Measurements from ENCODE around the gene ARHGAP15.

The ARHGAP15 gene

GRCh38 chr2:143371616-143372015, 242.4 kb downstream of the ARHGAP15 start:
- TF ChIP-seq FOXM1 (IDR thresholded peaks at IDR 0.05; ENCODE audit: borderline replicate concordance, low read depth) (no peak), YY1 (IDR thresholded peaks at IDR 0.05; ENCODE audit: low read depth) (no peak), TEAD4 (IDR thresholded peaks at IDR 0.05) (no peak), CREB1 (IDR thresholded peaks at IDR 0.05; ENCODE audit: low read depth) (no peak), EGR1 (IDR thresholded peaks at IDR 0.05) (no peak), REST (IDR thresholded peaks at IDR 0.05; ENCODE audit: low read depth) (no peak), TCF12 (IDR thresholded peaks at IDR 0.05; ENCODE audit: low read depth) (no peak), USF1 (IDR thresholded peaks at IDR 0.05) (no peak), ZBTB7A (IDR thresholded peaks at IDR 0.05; ENCODE audit: low read depth) (no peak), MAX (IDR thresholded peaks at IDR 0.05) (no peak), NFIC (IDR thresholded peaks at IDR 0.05) (no peak), CEBPB (IDR thresholded peaks at IDR 0.05) (no peak), TAF1 (IDR thresholded peaks at IDR 0.05; ENCODE audit: low read depth) (no peak), RAD21 (IDR thresholded peaks at IDR 0.05; ENCODE audit: low read depth) (no peak), EP300 (IDR thresholded peaks at IDR 0.05; ENCODE audit: borderline replicate concordance) (no peak)

- no peak for TF ChIP-seq ZBTB7A (IDR thresholded peaks at IDR 0.05; ENCODE audit: low read depth)
- no peak for TF ChIP-seq TAF1 (IDR thresholded peaks at IDR 0.05; ENCODE audit: low read depth)
- no peak for TF ChIP-seq YY1 (IDR thresholded peaks at IDR 0.05; ENCODE audit: low read depth)
- no peak for TF ChIP-seq USF1 (IDR thresholded peaks at IDR 0.05)
- TF ChIP-seq NFIC (IDR thresholded peaks at IDR 0.05), result no peak
- TF ChIP-seq MAX (IDR thresholded peaks at IDR 0.05), result no peak
- no peak for TF ChIP-seq FOXM1 (IDR thresholded peaks at IDR 0.05; ENCODE audit: borderline replicate concordance, low read depth)
- TF ChIP-seq TEAD4 (IDR thresholded peaks at IDR 0.05), result no peak
- TF ChIP-seq REST (IDR thresholded peaks at IDR 0.05; ENCODE audit: low read depth), result no peak
- TF ChIP-seq CEBPB (IDR thresholded peaks at IDR 0.05), result no peak
- no peak for TF ChIP-seq TCF12 (IDR thresholded peaks at IDR 0.05; ENCODE audit: low read depth)
- no peak for TF ChIP-seq EGR1 (IDR thresholded peaks at IDR 0.05)
- TF ChIP-seq CREB1 (IDR thresholded peaks at IDR 0.05; ENCODE audit: low read depth), result no peak
These were observed 246.2 kb downstream of the ARHGAP15 start for GRCh38 chr2:143375384-143375880.

- TF ChIP-seq TCF12 (IDR thresholded peaks at IDR 0.05; ENCODE audit: low read depth) (no peak), CEBPB (IDR thresholded peaks at IDR 0.05) (no peak), TEAD4 (IDR thresholded peaks at IDR 0.05) (no peak), MAX (IDR thresholded peaks at IDR 0.05) (no peak), RAD21 (IDR thresholded peaks at IDR 0.05; ENCODE audit: low read depth) (no peak), FOXM1 (IDR thresholded peaks at IDR 0.05; ENCODE audit: borderline replicate concordance, low read depth) (no peak), USF1 (IDR thresholded peaks at IDR 0.05) (no peak), TAF1 (IDR thresholded peaks at IDR 0.05; ENCODE audit: low read depth) (no peak), NFIC (IDR thresholded peaks at IDR 0.05) (no peak)
These were observed 249.8 kb downstream of the ARHGAP15 start for GRCh38 chr2:143378996-143379395.

- no peak for TF ChIP-seq MAX (IDR thresholded peaks at IDR 0.05)
- no peak for TF ChIP-seq NFIC (IDR thresholded peaks at IDR 0.05)
- no peak for TF ChIP-seq EGR1 (IDR thresholded peaks at IDR 0.05)
- TF ChIP-seq CEBPB (IDR thresholded peaks at IDR 0.05), result no peak
- TF ChIP-seq YY1 (IDR thresholded peaks at IDR 0.05; ENCODE audit: low read depth), result no peak
- TF ChIP-seq TCF12 (IDR thresholded peaks at IDR 0.05; ENCODE audit: low read depth), result no peak
These were observed 250.7 kb downstream of the ARHGAP15 start for GRCh38 chr2:143379955-143380354.

GRCh38 chr2:143382573-143382972, 253.4 kb downstream of the ARHGAP15 start:
- no peak for TF ChIP-seq REST (IDR thresholded peaks at IDR 0.05; ENCODE audit: low read depth)
- no peak for TF ChIP-seq NFIC (IDR thresholded peaks at IDR 0.05)
- no peak for TF ChIP-seq TCF12 (IDR thresholded peaks at IDR 0.05; ENCODE audit: low read depth)
- TF ChIP-seq TEAD4 (IDR thresholded peaks at IDR 0.05), result no peak
- TF ChIP-seq TAF1 (IDR thresholded peaks at IDR 0.05; ENCODE audit: low read depth), result no peak
- no peak for TF ChIP-seq CREB1 (IDR thresholded peaks at IDR 0.05; ENCODE audit: low read depth)

Data from Ishikawa (cell line).